HG03175 (cell line): Measurements from ENCODE around the gene VPS37C.

Experiments used
- ATAC-seq: cut with Tn5 transposase; IDR thresholded peaks from one replicate; pipeline ENCODE4 v1.9.1; 2021; ENCODE audit warnings: mild to moderate bottlenecking, moderate library complexity; ENCODE audit not compliant: unreplicated experiment

VPS37C gene

GRCh38 chr11:61155741-61156140 is 5.5 kb downstream of the VPS37C start:
- ATAC-seq = no peak

DNA sequence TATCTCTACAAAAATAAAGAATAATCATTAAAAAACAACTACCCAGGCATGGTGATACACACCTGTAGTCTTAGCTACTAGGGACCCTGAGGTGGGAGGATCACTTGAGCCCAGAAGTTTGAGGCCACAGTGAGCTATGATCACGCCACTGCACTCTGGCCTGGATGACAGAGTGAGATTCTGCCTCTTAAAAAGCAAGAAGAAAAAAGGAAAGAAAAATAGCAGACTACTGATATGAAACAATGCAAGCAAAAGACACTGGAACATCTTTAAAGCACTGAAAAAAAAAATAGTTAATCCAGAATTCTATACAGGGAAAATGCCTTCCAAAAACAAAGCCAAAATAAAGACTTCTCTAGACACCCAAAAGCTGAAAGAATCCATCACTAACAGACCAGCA is 5.9 kb downstream of the VPS37C start:
- no peak for ATAC-seq

DNA sequence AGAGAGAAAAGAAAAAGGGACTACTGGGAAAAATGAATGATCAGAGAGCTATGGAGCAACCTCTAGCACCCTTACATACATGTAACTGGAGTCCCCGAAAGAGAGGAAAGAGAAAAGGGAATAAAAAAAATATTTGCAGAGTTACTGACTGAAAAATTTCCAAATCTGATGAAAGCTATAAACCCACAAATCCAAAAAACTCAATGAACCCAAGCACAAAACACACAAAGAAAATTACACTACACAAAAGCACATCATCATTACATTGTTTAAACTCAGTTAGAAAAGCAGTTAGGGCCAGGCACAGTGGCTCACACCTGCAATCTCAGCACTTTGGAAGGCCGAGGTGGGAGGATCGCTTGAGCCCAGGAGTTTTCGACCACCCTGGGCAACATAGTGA is 6.7 kb downstream of the VPS37C start:
- no peak for ATAC-seq

- no peak for ATAC-seq
Measured at GRCh38 chr11:61153593-61154095, 7.6 kb downstream of the VPS37C start.

- ATAC-seq = no peak
Measured at GRCh38 chr11:61152816-61153592, 8.2 kb downstream of the VPS37C start.

DNA sequence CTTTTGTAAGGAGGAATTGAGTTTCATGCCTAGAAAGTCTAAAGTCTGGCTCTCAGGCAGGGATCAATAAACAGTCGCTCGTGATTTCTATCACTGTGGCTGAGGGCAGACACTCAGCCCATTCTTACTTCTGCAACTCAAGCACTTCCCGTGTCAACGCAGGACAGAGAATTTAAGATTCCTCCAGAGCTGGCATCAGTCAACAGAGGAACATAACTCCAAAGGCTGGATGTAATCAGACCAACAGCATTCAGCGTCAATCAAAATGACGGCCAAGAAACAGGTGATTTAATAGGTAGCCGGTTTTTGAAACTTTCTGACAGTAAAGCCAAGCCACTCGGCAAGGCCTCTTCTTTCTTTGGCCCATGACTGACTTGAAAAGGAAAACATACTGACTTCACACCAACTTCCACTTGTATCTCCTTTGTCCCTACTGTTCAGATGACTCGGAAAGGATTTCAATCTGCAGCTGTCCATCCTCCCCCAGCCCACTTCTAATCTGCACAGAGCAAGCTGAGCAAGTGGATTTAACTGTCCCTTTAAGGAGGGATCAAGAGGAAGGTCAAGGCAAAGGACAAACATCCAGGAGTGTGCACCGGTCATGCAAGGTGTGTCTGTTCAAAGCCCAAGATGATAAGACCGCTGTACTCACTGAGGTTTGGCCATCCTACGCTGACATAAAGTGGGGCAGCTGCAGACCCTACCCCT is 9.5 kb downstream of the VPS37C start:
- ATAC-seq = no peak

DNA sequence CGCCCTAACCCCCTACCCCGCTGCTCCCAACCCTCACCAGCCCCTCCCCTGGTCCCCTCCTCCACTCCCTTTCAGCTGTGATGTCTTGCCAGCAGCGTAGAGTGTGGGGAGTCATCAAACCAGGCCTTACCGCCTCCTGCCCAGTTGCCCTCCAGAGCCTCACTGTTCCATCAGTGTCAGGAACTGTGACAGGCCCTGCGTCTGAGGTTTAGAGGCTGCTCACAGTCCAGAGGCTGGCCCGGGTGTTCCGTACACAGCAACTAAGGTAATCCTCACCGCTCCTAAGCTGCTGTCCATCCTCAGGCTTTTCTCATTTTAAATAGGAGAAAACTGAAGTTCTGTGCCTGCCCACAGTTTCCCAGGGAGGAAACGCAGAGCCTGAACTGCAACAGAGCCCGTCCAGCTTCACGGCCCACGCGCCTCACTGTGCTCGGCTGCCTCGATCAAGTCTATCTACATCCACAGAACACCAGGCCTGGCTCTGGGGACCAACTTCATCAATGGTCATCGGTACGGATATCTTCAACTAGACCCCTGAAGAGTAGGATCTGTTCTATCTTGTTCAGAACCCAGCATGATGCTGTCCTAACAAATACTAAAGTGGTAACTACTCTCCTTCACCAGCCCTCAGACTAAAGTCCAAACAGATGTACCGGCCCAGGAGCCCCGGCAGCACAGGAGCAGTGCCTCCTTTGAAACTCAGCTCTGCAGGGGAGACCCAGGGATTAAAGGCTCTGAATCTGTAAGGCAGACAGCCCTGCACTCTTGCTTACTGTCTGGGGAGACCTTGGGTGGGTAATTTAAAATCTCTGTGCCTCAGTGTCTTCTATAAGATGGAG is 10.3 kb downstream of the VPS37C start:
- no peak for ATAC-seq

GRCh38 chr11:61149624-61150615 is 11.3 kb downstream of the VPS37C start:
- ATAC-seq = no peak

DNA sequence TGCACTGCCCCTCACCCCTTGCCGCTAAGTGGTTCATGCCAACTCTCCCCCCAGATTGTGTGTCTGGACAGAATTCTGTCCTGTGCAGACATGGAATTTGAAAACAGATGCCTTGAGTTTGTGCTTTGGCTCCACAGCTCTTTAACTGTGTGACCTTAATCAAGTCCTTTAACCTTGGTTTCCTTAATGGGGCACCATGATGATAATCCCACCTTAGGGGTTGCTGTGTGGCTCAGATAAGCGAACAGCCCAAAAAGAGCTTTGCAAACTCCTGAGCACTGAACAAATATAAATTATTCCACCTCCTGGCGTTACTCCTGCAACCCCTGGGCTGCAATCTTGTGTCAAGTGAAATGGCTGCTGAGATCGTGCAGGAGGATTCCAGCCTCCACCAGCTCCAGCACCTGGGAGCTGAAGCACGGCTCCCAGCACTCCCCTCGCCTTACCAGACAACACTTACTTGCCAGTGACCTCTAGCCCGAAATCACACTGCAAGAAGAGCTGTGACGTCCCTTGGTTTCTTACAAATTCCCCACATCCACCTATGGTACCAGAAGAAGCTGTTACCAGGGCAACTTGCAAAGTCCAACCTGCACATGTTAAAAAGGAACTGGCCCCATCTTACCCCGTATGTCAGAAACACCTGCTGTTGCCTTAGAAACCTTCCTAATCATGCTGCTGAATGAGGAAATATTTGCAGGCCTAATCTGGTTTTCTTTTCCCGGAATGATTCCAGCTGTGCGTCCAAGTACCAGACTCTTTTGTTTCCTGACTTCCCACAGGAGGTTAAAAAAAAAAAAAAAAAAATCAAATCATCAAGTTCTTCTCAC is 13.2 kb downstream of the VPS37C start:
- no peak for ATAC-seq

- no peak for ATAC-seq
Measured at GRCh38 chr11:61147271-61147670, 14.0 kb downstream of the VPS37C start.

GRCh38 chr11:61146416-61146815 is 14.8 kb downstream of the VPS37C start:
- ATAC-seq = no peak

DNA sequence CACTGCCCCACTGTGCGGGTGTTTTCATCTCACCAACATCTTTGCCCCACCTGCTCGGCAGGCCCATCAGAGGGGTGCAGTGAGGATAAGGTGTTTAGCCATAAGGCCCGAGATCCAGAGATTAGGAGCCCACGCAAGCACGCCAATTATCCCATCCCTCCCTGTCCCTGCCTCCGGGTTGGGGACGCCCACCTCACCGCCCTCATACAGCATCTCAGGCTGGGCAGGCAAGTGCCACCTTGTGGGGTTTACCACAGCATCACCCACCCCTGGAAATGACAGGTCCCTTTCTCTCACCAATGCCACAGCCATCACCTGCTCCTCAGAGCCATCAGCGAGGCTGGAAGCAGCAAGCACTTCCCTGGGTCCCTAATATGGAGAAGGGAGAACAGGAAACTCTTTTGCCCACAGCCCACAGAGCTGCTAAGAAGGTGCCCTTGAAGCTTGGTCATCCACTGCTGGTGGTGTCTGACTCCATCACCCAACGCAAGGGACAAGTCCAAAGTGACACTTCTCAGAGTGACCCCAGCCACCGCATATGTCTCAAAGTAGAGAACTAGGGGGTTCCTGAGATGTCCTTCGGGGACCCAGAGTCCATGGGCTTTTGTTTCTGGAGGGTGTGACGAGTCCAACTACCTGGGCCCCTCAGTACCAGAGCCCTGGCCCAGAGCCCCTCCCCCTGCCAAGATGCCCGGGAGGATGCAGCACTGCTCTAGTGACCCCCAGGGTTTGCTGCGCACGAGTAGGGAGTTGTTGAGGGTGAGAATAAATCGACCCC is 15.8 kb downstream of the VPS37C start:
- no peak for ATAC-seq

DNA sequence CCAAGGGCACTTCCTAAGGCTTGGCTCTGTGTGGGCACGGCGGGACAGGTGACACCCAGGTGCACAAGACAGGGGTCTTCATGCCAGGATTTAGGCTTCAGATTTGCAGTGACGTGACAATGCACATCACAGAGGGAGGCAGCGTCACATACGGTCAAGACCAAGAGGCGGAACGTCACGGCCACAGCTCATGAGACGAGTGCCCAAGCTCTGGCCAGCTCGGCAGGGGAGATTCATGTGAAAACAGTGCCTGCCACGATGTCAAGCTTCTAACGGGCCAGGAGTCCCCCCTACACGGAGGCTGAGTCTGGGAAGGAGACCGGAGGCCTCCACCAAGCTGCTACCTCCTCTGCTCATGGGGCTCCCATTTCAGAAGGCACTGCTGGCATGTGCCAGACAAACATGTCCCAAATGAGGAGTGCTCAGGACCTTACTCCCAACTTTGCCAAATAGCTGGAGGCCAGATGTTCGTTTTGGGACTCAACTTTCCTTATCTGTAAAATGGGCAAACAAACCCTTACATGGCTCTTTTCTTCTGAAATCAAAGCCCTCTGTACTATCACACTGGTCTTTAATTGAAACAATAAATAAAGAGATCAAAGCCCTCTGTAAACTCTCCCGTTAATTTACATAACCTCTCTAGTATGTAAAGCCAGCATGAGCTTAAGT is 16.6 kb downstream of the VPS37C start:
- ATAC-seq = no peak

DNA sequence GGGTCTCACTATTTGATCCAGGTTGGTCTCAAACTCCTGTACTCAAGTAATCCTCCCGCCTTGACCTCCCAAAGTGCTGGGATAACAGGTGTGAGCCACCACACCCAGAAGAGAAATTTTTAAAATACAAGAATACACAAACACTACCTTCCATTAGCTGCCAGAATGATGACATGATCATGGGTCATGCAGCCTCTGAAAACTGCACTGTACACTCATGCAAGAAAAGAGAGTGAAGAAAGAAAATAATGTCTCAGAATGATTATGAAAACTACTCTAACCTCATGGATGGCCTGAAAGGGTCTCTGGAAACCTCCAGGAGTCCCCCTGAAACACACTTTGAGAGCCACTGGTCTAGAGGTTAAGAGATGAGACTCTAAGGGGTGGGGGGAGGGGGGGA is 18.8 kb downstream of the VPS37C start:
- no peak for ATAC-seq

- ATAC-seq = no peak
Measured at GRCh38 chr11:61141601-61142028, 19.6 kb downstream of the VPS37C start.

- ATAC-seq = no peak
Measured at GRCh38 chr11:61140416-61140815, 20.8 kb downstream of the VPS37C start.

DNA sequence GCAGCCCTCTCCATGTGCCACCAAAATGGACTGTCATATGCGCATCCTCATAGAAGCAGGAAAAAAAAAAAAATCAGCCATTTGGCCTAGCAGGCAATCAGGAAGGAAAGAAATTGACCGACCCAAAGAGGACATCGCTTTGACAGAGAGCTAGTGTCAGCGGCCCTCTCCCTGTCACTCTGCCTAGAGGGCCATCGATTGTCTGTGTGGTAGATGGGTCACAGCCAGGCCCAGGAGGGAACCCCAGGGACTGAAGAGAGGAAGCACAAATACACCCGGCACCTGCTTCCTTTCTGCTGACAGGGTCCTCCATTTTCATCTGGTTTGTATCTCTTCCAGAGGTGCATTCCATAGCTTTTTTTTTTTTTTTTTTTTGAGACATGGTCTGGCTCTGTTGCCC is 21.8 kb downstream of the VPS37C start:
- ATAC-seq = no peak

DNA sequence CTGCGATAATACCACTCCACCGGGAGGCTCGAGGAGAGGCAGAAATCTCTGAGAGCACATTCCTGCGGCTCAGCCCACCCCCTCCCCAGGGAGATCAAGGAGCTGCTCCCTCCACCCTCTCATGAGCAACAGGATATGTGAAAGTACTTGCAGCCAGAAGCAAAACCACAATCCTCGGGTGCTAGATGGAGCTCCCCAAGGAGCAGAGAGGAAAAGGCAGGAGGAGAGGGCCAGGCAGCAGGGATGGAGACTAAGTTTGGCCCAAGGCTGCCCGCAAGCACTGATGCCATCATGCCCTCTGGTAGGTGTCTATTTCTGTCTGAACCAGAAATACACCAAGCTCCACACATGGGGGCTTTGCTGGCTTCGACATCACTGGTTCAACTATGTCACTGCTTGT is 22.3 kb downstream of the VPS37C start:
- no peak for ATAC-seq
